GM19238 (cell line): ENCODE measurements around the gene POC5.
"Not testable (repeated sequence)": the region's sequence is repeated elsewhere in the genome, so short reads cannot be mapped to it uniquely, and the experiment has no call there.

ENCODE experiments used
- DNase-seq: peaks from one replicate; pipeline ENCODE4 v3.0.0; 2011; ENCODE audit warnings: low spot score; ENCODE audit not compliant: insufficient read length

Gene POC5

GRCh38 chr5:75706016-75706415, 11.2 kb downstream of the POC5 start:
- DNase-seq: no peak

DNA sequence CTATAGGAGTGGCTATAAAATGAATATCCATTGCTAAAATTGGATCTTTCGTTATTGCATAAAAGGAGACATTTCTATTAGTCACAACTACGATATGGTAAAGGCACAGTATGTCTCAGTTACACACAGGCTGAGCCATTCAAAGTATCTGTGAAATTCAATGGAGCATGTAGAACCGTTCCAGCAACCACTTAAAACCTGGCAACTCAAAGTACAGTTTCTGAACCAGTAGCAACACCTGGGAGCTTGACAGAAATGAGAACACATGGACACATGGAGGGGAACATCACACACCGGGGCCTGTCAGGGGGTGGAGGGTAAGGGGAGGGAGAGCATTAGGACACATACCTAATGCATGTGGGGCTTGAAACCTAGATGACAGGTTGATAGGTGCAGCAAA, 15.4 kb downstream of the POC5 start:
- DNase-seq: no peak

DNA sequence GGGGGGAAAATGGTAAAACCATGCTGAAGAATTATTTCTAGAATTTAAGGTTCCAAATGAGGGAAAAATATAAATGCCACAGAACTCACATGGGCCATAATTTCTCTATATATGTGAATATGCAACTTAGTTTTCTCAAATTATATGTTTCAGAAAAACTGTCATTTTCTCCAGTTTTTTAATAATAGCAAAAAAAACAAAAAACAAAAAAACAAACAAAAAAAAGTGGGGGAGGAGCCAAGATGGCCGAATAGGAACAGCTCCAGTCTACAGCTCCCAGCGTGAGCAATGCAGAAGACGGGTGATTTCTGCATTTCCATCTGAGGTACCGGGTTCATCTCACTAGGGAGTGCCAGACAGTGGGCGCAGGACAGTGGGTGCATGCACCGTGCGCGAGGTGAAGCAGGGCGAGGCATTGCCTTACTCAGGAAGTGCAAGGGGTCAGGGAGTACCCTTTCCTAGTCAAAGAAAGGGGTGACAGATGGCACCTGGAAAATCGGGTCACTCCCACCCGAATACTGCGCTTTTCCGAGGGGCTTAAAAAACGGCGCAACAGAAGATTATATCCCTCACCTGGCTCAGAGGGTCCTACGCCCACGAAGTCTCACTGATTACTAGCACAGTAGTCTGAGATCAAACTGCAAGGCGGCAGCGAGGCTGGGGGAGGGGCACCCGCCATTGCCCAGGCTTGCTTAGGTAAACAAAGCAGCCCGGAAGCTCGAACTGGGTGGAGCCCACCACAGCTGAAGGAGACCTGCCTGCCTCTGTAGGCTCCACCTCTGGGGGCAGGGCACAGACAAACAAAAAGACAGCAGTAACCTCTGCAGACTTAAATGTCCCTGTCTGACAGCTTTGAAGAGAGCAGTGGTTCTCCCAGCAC, 21.5 kb downstream of the POC5 start:
- DNase-seq: not testable (repeated sequence)

DNA sequence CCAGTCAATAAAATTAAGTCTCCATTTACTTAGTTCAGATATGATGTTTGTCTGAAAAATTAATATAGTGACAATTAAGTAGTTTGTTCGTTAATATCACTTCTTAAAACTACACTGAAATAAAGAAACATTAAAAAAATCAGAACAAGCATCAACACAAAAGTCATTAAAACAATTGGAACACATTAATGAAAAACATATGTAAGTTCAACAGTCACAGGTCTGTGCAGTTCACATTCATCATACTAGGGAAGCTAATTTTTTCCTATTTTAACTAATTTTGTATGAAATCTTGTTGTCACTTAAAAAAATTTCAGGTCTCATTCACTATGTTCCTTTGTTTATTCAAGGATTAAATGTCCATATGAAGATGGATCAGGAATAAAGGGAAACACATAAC, 22.5 kb downstream of the POC5 start:
- no peak for DNase-seq

DNA sequence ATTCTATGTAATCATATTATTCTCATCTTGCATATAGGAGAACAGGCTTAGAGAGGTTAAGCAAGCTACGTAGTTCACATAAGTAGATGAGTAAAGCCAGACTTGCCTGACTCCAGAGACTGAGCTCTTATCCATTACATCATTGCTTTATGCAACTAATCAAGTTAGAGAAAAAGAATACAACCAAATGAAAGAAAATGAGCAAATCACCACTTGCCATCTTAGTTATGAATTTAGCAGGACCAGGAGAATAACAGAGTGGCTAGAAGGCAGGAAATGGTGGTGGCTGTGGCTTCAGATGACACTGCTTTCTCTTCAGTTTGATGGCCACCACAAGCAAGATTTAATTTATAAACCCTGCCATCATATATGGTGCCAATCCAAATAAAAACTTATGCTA, 26.6 kb downstream of the POC5 start:
- no peak for DNase-seq

DNA sequence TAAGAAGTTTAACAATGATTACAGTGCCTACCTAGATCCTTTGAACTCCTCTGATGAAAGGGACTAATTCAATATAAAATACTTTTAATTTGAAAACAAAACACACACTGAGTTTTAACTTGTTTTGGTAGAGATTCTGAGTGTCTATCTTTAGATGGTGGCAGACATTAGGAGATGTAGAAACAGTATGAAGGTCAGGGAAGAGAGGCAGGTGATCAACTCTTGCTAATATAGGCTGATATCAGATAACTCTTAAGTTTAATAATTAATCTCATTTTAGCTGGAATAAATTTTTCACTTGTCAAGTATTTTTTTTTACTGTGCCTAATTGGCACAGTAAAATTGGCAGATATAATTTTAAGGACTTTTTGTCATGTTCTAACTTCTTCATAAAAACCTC, 30.8 kb downstream of the POC5 start:
- no peak for DNase-seq

DNA sequence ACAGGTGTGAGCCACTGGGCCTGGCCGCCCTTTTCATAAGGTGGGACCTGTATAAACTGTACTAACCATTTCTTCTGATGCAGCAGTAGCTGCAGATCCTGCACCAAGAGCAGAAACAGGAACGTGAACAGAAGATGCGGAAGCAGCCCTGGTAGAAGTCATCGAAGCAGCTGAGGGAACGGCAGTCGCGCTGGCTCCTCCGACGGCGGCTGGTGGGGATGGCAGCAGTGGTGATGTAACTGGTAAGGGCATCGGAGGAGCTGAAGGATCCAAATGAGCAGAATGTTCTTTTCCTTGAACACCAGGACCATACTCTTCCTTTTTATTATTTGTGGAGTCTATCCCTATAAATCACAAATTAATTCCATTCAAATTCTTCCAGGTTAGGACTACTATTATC, 32.1 kb downstream of the POC5 start:
- DNase-seq: no peak

DNA sequence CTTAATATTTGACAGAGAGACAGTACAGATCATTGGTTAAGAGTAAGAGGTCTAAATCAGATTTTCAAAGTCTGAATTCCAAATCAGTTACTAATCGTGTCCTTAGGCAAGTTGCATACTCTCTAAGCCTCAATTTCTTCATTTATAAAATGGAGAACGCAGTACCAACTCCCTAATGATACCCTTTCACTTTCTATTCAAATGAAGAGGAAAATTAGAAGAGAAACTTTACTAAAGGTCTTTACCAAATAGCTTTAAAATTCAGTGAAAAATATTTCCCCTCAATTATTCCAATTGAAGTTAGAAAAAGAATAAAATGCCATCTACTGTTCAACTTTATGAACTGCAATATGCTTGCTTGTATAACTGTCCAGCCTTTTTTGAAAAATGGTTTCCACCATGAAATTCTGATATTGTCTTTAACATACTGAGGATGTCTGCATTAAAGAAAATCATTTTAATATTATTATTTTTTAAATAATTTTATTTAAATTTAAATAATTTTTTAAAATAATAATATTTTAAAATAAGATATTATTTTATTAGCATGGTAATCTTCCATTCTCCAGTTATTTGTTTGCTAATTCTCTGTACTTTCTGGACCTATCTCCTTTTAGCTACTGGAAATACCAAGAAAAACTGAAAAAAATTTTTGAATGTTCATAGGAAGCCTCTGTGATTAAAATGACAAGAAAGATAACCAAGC, 36.0 kb downstream of the POC5 start:
- DNase-seq: no peak

DNA sequence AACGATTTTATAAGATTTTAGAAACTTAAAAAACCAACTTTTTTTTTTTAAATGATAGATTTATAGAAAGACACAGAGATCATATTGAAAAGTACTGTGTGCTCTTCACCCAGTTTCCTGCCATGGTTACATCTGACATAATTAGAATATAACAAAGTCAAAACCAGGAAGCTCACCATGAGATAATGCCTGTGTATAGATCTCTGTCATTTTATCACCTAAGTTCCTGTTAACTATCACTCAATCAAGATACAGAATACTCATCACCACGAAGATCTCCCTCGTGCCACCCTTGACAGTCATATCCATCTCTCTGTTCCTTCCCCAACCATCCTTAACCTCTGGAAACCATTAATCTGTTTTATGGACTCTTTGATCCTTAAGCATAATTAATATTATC, 39.1 kb downstream of the POC5 start:
- DNase-seq: no peak

DNA sequence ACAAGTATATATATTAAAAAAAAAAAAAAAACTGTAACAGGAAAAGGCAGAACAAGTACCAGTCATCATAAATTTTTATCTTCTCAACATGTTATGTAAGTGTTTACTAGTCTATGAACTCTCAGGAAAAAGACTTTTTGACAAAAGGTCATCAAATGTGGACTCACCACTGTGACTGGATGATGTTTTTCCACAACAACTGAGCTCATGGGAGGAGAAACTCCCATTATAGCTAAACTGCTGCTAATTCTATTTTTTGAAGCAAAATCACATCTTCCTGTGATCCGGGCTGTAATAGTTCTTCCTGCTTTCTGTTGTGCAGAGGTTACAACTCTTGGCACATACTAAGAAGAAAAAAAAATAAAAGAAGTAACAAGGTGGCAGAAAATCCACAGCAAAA, 39.6 kb downstream of the POC5 start:
- no peak for DNase-seq

- no peak for DNase-seq
Measured at GRCh38 chr5:75675783-75676182, 41.5 kb downstream of the POC5 start.

DNA sequence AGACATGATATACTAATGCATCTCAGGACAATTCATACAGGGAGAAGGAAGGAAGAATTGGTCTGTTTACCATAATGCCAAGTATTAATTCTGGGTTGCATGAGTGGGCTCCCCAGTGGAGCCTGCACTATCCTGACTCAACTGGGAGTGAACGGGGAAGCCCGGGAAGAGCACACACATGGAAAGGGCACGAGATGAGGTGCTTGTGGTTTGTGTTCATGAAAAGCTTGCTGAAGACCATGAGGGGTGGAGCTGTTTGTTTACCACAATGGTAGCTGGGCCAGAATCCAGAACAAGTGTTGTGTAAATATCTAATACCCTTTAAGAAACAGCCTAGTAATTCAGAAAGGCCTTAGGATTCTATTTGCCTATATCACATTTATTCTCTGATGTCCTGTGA, 44.6 kb downstream of the POC5 start:
- no peak for DNase-seq

- no peak for DNase-seq
Measured at GRCh38 chr5:75671506-75671905, 45.7 kb downstream of the POC5 start.

GRCh38 chr5:75670577-75670976, 46.7 kb downstream of the POC5 start:
- DNase-seq: no peak

- DNase-seq: peak; percentile 19
Measured at GRCh38 chr5:75668977-75669689, 48.1 kb downstream of the POC5 start.

- no peak for DNase-seq
Measured at GRCh38 chr5:75668445-75668844, 48.8 kb downstream of the POC5 start.

DNA sequence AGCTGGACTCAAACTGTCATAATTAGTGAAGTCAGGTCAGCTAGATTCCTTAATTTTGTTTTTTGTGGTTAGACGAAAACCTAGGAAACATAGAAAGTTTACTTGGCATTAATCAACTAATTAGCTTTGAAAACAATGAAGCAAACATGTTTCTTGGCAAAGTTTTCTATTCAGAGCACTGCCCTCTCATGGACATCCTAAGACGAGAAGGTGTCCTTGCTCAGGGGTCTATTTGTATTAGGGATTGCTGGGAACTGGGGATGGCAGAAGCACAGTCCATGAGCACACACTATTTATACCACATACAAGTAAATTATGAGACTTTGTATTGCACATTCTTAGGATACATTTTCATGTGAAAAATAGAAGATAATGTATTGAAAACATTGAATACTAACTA, 49.7 kb downstream of the POC5 start:
- DNase-seq: no peak

DNA sequence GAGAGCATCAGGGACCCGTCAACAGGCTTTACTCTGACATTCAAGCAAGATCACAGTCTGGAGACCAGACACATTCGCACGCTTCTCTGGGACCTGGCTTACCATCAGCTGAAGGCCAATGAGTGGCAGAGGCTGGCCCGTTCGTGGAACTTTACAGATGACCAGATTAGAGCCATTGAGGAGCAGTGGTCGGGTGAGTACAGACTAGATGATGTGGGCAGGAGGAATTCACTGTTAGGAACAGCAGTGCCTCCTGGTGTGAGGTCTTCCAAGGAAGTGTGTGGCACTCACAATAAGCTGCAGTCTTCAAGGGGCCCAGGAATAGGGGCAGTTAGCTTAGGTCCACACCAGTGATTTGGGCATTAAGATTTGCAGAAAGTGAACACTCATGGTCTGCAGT, 50.4 kb downstream of the POC5 start:
- no peak for DNase-seq

- no peak for DNase-seq
Measured at GRCh38 chr5:75664979-75665378, 52.3 kb downstream of the POC5 start.

DNA sequence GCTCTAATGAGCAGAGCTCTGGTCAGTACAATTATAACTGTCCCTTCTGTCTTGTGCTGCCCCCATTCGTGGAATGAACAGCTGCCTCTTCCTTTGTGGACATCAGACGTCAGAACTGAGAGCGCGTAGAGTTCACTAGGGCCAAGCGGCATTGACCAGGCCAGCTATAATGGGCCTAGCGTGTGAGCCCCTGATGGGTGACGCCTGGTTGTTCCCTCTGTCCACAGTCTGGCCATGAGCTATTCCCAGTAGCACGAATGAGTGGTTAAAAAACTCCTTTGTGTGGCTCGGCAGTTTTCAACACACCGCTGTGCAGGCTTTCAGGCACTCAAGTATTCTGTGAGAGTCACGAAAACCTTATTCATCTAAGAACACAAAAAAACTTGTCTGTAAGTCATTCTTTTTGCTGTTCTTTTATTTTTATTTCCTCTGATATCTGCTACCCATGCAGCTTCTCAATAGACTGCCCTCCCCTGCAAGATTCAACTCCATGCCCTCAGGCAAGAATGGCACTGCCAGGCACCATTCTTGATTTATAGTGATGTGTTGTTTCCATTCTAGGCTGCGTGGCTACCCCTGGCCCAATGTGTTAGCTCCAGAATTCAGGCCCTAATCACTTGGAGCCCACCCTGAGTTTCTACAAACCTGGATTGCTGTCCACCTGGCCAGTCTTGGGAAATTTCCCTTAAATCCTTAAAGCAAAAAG, 53.5 kb downstream of the POC5 start:
- no peak for DNase-seq

- no peak for DNase-seq
Measured at GRCh38 chr5:75662061-75662460, 55.2 kb downstream of the POC5 start.
